SK-N-SH (cell line): ENCODE measurements around the gene PBX4.

ENCODE experiments used
- CTCF ChIP-seq: fragments of 200-600 bp; sonication (generic); IDR thresholded peaks from 2 replicates; pipeline ENCODE4 v1.6.1; 2017; ENCODE audit warnings: antibody characterized with exemption, mild to moderate bottlenecking, moderate library complexity
- EP300 ChIP-seq, 2 experiments: IDR thresholded peaks; 2 replicates each; pipeline versions ENCODE4 v1.4.0 to v1.6.1; 2012; ENCODE audit warnings: borderline replicate concordance in 1 of 2, low read depth in 1 of 2, low read length in 1 of 2

DNA sequence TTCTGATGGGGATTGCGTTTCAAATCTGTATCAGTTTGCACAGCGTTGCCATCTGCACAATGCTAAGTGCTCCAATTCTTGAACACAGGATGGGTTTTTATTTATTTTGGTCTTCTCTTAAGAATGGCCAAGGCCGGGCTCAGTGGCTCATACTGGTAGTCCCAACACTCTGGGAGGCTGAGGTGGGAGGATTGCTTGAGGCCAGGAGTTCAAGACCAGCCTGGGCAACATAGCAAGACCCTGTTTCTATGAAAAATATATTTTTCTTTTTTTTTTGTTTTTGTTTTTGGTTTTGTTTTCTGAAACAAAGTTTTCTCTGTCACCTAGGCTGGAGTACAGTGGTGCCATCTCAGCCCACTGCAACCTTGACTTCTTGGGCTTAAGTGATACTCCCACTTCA lies 95.3 kb downstream of the PBX4 start:
- TF ChIP-seq EP300 (IDR thresholded peaks at IDR 0.05; ENCODE audit: borderline replicate concordance in 1 of 2, low read depth in 1 of 2, low read length in 1 of 2) (no peak), CTCF (no peak)
